H1 (cell line): ENCODE data around the gene TAF11L2.

Source experiments
- ATF3 ChIP-seq: IDR thresholded peaks from 2 replicates; pipeline ENCODE4 v1.6.1; 2011; ENCODE audit warnings: low read depth, mild to moderate bottlenecking, low read length; ENCODE audit not compliant: insufficient read depth
- BRCA1 ChIP-seq: IDR thresholded peaks from 2 replicates; pipeline ENCODE4 v1.6.1; 2012; ENCODE audit warnings: low read depth, low read length, improper control_type of control experiment
- CHD1 ChIP-seq: IDR thresholded peaks from 2 replicates; pipeline ENCODE4 v1.6.1; 2012; ENCODE audit warnings: low read depth, low read length, improper control_type of control experiment
- CREB1 ChIP-seq: IDR thresholded peaks from 2 replicates; pipeline ENCODE4 v1.6.1; 2012; ENCODE audit warnings: inconsistent platforms
- EZH2 ChIP-seq: fragments of 200-600 bp; sonication (generic); IDR thresholded peaks from 2 replicates; pipeline ENCODE4 v1.7.1; 2012; ENCODE audit warnings: low read depth, mild to moderate bottlenecking, moderate library complexity, low read length, inconsistent platforms; ENCODE audit not compliant: severe bottlenecking
- GABPA ChIP-seq: IDR thresholded peaks from 2 replicates; pipeline ENCODE4 v1.6.1; 2011; ENCODE audit warnings: mild to moderate bottlenecking, low read length, moderate library complexity, borderline replicate concordance; ENCODE audit not compliant: insufficient read depth
- JUND ChIP-seq: IDR thresholded peaks from 2 replicates; pipeline ENCODE4 v1.6.1; 2011; ENCODE audit warnings: mild to moderate bottlenecking, improper control_type of control experiment, low read length
- MAX ChIP-seq: IDR thresholded peaks from 2 replicates; pipeline ENCODE4 v1.6.1; 2012; ENCODE audit warnings: inconsistent platforms
- PHF8 ChIP-seq: fragments of 200-600 bp; sonication (generic); conservative IDR thresholded peaks from 2 replicates; pipeline ENCODE4 v1.7.1; 2012; ENCODE audit warnings: low read depth, mild to moderate bottlenecking, inconsistent platforms, low read length, moderate library complexity
- POLR2A ChIP-seq, 2 experiments: IDR thresholded peaks; 1 replicate in 1 of 2; 2 replicates in 1 of 2; pipeline ENCODE4 v1.6.1; 2011; ENCODE audit warnings: low read depth in 2 of 2, low read length in 2 of 2, mild to moderate bottlenecking in 2 of 2; ENCODE audit errors: control extremely low read depth in 1 of 2
- POLR2AphosphoS5 ChIP-seq: IDR thresholded peaks from 2 replicates; pipeline ENCODE4 v1.6.1; 2011; ENCODE audit warnings: low read depth, low read length
- RAD21 ChIP-seq, 2 experiments: IDR thresholded peaks in 1 of 2; conservative IDR thresholded peaks in 1 of 2; 2 replicates each; pipeline ENCODE4 v1.6.1; 2011; ENCODE audit warnings: low read depth in 2 of 2, low read length in 2 of 2, improper control_type of control experiment in 1 of 2, inconsistent platforms in 1 of 2, mild to moderate bottlenecking in 1 of 2, moderate library complexity in 1 of 2
- ZNF274 ChIP-seq: IDR thresholded peaks from 2 replicates; pipeline ENCODE4 v1.7.0; 2012; ENCODE audit warnings: low read length, borderline replicate concordance; ENCODE audit errors: extremely low read depth
- TF ChIP-seq, protein P1 (sequence below), 3 experiments: IDR thresholded peaks; 1 replicate in 2 of 3; 2 replicates in 1 of 3; pipeline versions ENCODE4 v1.5.1 to v1.6.1; 2011; ENCODE audit warnings: low read length in 3 of 3, mild to moderate bottlenecking in 3 of 3, inconsistent platforms in 2 of 3, low read depth in 1 of 3, moderate library complexity in 1 of 3; ENCODE audit not compliant: insufficient read depth in 1 of 3; ENCODE audit errors: control extremely low read depth in 1 of 3

GRCh38 chr5:17455942-17456341 lies 42.1 kb upstream of the TAF11L2 start:
- TF ChIP-seq, protein P1, sequence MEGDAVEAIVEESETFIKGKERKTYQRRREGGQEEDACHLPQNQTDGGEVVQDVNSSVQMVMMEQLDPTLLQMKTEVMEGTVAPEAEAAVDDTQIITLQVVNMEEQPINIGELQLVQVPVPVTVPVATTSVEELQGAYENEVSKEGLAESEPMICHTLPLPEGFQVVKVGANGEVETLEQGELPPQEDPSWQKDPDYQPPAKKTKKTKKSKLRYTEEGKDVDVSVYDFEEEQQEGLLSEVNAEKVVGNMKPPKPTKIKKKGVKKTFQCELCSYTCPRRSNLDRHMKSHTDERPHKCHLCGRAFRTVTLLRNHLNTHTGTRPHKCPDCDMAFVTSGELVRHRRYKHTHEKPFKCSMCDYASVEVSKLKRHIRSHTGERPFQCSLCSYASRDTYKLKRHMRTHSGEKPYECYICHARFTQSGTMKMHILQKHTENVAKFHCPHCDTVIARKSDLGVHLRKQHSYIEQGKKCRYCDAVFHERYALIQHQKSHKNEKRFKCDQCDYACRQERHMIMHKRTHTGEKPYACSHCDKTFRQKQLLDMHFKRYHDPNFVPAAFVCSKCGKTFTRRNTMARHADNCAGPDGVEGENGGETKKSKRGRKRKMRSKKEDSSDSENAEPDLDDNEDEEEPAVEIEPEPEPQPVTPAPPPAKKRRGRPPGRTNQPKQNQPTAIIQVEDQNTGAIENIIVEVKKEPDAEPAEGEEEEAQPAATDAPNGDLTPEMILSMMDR (IDR thresholded peaks at IDR 0.05; ENCODE audit: control extremely low read depth in 1 of 3, insufficient read depth in 1 of 3, low read depth in 1 of 3, low read length in 3 of 3): no peak
- TF ChIP-seq POLR2A (IDR thresholded peaks at IDR 0.05; ENCODE audit: control extremely low read depth in 1 of 2, low read depth in 2 of 2, low read length in 2 of 2) (no peak), GABPA (no peak), PHF8 (no peak), BRCA1 (no peak), EZH2 (no peak), POLR2AphosphoS5 (no peak), CHD1 (no peak), RAD21 (IDR thresholded peaks at IDR 0.05 in 1 of 2, conservative IDR thresholded peaks at IDR 0.05 in 1 of 2; ENCODE audit: low read depth in 2 of 2, low read length in 2 of 2) (no peak), ZNF274 (no peak), ATF3 (no peak), CREB1 (no peak), JUND (no peak), MAX (no peak)
